Stimulated activated CD4-positive, alpha-beta T cell treated with anti-CD3 and anti-CD28 coated beads, Interleukin-4, amount 100 ng/mL, for 48 hours (primary cell): ENCODE data around the gene TMEM11.
A peak's percentile ranks its signal among the peaks of the same experiment; 100 is the strongest.

Experiments
- DNase-seq, 2 donors: peaks; one replicate each; pipeline ENCODE4 v3.0.0-alpha.2; 2020; ENCODE audit warnings: low read depth in 2 of 2

TMEM11 gene

DNA sequence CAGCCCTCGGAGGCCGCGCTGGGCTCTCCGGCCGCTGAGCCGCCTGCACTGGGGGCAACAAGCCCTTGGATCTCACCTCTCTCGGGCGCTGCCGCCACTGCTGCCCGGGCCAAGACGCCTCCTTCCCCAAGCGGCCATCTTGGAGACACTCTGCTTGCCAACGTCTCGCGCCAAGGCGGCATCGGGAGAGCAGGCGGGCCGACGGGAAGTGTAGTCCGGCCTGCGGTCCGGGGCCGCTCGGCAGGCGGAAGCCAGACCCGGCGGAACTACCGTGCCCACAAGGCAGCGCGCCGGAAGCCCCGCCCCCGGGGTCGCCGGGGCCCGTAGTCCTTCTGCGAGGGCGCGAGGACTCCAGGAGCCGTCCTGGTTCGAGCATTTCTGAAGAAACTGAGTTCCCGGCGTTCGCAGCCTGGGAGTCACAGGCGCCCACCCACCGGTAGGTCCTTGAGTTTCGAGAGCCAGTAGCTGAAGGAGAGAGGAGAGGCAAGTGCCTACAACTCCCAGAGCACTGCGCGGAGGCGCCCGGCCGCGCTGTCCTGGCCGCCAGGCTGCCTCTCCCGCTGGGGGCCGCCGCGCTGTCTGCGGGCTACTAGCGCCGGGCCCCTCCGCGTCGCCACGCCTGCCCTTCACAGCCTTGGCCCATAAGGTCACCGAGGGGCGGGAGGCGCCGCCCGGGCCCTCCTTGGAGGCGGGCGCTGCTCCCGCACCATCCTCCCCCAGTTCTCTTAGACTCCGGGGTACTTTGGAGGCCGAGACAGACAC lies at the start of gene TMEM11:
TSS of gene TMEM11 (minus strand) at position 147 of the 762 bp plus-strand sequence. CDS start at position 138, 9 bp downstream.
- DNase-seq, result peak; percentile 94 to 95

DNA sequence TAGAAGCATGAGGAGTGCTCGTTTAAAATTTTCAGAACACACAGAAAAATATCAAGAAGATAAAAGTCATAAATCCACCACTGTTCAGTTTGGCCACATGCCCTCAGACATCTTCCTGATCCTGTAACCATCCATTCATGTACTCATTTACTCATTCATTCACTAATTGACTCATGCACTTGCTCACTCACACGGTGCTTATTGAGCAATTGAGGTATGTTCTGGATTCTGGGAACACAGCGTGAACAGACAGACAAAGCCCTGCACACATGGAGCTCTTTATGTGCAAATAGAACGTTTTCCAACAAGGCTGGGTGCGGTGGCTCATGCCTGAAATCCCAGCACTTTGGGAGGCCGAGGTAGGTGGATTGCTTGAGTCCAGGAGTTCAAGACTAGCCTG lies 49.4 kb upstream of the TMEM11 start:
- no peak for DNase-seq

DNA sequence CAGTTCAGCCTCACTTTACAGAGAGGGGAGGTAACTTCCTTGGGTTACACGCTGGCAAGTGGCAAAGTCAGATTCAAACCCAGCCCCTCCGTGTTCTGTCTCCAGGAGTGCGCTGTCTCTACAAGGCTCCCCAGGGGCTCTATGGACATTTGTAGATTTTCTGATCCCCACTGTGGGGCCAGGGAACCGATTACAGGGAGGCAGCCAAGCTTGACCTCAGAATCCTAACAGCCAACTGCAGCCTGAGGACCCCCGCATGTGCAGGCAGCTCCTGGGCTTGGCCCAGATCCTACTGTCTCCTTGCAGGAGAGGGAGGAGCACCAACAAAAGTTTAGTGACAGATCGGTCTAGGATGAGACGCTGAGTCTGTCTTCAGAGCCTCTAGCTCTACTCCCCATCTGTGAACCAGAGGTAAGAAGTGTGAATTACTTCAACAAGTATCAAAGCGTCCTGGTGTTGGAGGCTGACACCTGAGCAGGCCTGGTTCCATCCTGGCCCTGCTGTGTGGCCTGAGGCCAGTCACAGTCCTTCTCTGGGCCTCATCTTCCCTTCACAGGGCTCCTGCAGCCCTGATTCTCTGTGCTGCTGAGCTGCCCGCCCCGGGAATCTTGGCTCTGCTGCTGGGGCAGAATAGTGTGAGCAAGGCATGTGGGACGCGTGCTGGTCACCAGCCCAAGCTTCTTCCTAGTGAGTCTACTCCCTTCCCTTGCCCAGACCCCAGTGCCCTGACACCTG lies 48.5 kb upstream of the TMEM11 start:
- DNase-seq, result no peak

- no peak for DNase-seq
These were observed 44.6 kb upstream of the TMEM11 start for GRCh38 chr17:21258593-21258992.

DNA sequence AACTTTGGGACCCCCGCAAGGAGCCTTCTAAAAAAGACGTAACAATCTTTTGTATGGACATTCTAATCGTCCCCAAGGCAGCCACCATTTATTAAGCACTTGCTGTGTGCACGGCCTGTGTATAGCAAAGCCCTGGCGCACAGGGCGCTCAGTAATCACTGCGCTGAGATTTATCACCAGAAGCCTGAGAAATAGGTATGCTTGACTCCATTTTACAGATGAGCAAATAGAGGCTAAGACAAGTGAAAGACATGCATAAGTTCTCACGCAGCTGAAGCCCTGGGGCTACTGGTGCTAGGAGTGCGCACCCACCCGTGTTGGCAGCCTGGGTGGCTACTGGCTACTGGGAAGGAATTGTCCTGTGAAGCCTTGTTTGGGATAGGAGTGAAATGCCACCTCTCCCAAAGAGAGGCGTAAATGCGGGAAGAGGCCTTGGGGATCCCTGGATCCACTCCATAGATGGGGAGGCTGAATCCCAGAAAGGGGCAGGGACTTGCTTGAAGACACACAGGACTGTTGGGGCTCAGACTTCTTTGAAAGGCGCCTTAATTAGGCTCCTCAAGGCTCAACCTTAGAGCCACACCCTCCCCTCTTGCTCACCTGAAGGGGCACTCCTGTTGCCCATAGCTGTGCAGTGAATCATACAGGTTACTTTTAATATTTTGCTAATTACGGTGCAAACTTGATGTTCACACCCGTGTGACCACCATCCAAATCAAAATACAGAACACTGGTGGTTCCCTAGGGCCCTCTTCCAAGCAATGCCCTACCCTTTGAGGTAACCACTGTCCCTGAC lies 39.9 kb upstream of the TMEM11 start:
- DNase-seq, result no peak

- DNase-seq, result peak; percentile 59 to 64
These were observed 39.1 kb upstream of the TMEM11 start, which contains the start of gene NATD1 for GRCh38 chr17:21252796-21253645. NATD1 (minus strand) TSS chr17:21253410; CDS start chr17:21253264, 146 bp downstream.

GRCh38 chr17:21252289-21252795 lies 38.4 kb upstream of the TMEM11 start:
- no peak for DNase-seq

DNA sequence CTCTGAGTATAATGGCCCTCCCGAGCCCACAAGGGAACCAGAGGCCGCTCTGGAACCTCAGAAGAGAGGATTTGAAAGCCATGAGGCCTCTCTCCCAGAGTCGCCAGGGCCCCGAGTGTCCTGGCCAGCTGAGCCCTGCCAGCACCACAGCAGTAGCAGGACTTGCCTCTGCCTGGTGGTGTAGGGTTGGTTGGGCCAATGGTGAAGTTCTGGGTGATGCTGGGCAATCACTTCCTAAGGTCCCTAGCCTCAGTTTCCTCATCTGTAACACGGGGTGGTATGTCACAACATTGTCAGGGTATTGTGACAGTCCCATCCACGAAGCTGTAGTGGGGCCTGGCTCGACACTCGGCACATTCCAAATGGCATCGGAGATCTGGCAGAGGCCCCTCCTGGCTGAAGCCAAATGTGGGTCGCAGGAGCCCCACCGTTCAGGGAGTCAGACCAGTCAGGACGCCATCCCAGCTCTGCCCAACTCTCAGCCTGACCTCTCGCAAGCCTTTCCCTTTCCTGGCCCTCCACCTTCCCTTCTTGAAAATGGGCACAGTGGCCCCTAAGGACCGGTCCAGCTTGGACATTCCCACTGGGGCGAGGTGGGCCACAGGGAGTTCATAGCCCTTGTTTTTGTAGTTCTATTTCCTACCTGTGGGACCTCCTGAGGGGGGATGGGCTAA lies 37.5 kb upstream of the TMEM11 start:
- DNase-seq, result no peak

GRCh38 chr17:21250854-21251253 lies 36.9 kb upstream of the TMEM11 start:
- no peak for DNase-seq

- DNase-seq, result no peak
These were observed 36.2 kb upstream of the TMEM11 start for GRCh38 chr17:21249920-21250703.

GRCh38 chr17:21249086-21249795 lies 35.3 kb upstream of the TMEM11 start:
- DNase-seq, result no peak

DNA sequence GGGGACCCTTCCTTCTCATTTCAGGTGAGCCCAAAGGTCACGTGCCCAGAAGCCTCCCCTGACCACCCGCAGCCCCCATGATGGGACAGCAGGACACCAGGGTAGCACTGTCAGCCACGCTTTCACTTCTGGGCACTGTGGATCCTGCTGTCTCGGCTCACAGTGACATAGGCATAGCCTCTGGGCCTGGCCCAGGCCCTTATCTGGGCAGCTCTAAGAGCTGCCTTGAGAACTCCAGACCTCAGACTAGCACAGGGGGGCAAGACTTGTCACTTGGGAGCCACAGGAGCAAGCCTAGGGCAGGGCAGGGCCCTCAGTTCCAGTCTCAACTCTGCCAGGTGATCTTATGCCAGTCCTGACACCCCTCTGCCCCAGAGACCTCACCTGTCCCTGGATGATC lies 34.5 kb upstream of the TMEM11 start:
- no peak for DNase-seq

- no peak for DNase-seq
These were observed 33.7 kb upstream of the TMEM11 start for GRCh38 chr17:21247552-21248258.

DNA sequence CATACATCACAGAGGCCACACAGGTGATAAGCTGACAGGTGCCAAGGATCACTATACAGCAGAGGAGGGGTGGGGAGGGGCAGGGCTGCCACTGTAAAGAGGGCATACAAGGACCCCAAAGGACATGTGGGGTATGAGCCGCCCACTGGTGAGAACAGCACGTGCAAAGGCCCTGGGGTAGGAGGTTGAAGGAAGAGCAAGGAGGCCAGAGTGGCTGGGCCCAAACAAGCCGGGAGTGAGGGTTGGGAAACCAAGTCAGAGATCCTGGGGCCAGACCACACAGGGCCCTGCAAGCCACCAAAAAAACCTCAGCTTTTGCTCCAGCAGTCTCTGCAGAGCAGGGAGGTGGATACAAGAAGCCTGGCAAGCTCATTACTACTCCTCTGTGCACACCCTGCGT lies 32.7 kb upstream of the TMEM11 start:
- DNase-seq, result no peak

DNA sequence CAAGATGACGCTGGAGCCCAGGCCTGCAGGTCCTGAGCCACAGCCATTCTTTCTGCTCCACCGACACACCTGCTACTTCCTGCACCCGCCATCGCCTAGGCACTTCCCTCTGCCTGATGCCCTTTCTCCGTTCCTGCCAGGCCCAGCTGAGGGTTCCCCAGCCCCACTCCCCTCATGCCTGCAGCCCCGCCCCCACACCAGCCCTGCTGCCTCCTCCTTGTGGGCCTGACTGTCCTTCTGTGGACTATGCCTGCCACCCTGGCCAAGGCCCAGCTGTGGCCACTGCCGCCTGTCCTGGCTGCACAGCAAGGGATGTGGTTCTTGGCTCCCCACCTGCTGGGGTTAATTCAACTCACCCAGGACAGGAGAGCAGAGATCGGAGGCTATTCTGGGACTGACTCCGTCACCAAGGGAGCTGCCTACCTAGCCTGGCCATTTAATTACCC lies 31.7 kb upstream of the TMEM11 start:
- DNase-seq, result no peak

GRCh38 chr17:21243516-21244303 lies 29.7 kb upstream of the TMEM11 start:
- no peak for DNase-seq

GRCh38 chr17:21242780-21243515 lies 29.0 kb upstream of the TMEM11 start:
- no peak for DNase-seq
